Uterus (tissue), 4 donors: Measurements from ENCODE around the gene KPTN. TPM values are rescaled to one million over a fixed set of nuclear protein-coding genes. Genes with fewer than 3 reads are reported as not detected.

Experiments
- DNase-seq, 2 donors: peaks; one replicate each; pipeline ENCODE4 v3.0.0-alpha.2; 2019 to 2020
- H3K27ac ChIP-seq, 2 donors: fragments of 200-600 bp; sonication (generic); 1 replicate in 1 of 2; 2 replicates in 1 of 2; pipeline ENCODE4 v1.5.1; 2016 to 2018
- H3K27me3 ChIP-seq, 2 donors: fragments of 200-600 bp; sonication (generic); one replicate each; pipeline ENCODE4 v1.5.1; 2018 to 2019; ENCODE audit warnings: control low read depth in 1 of 2
- H3K36me3 ChIP-seq, 2 donors: fragments of 200-600 bp; sonication (generic); one replicate each; pipeline ENCODE4 v1.5.1; 2019; ENCODE audit warnings: control low read depth in 1 of 2
- H3K4me1 ChIP-seq, 2 donors: fragments of 200-600 bp; sonication (generic); one replicate each; pipeline ENCODE4 v1.5.1; 2018 to 2019; ENCODE audit warnings: control low read depth in 1 of 2
- H3K4me3 ChIP-seq, 2 donors: fragments of 200-600 bp; sonication (generic); 1 replicate in 1 of 2; 2 replicates in 1 of 2; pipeline ENCODE4 v1.5.1; 2018 to 2019; ENCODE audit warnings: mild to moderate bottlenecking in 1 of 2
- H3K9me3 ChIP-seq, 2 donors: fragments of 200-600 bp; sonication (generic); one replicate each; pipeline ENCODE4 v1.5.1; 2019; ENCODE audit warnings: control low read depth in 1 of 2
- POLR2A ChIP-seq, 2 donors: fragments of 450-650 bp; IDR thresholded peaks; one replicate each; pipeline ENCODE4 v1.6.1; 2016; ENCODE audit warnings: antibody characterized with exemption in 2 of 2, mild to moderate bottlenecking in 1 of 2, moderate library complexity in 1 of 2
- intact Hi-C: fragments of 100-400 bp; cut with DNase I; formaldehyde crosslinking; loops from one replicate; pipeline ENCODE4 v1.15.1; 2023; ENCODE audit warnings: low total_unique reads
- total RNA-seq, 4 donors: library from RNA; depleted of rRNA in 3 of 4; stranded (reverse); fragments of >200 nt in 3 of 4; gene quantifications; one replicate each; pipeline versions ENCODE4 v1.1.0 to v1.2.4, GENCODE V29; 2014 to 2023
- TF ChIP-seq, protein P1 (sequence below), 4 experiments: fragments of 200-600 bp in 2 of 4; fragments of 450-650 bp in 2 of 4; sonication (generic) in 2 of 4; IDR thresholded peaks; one replicate each; pipeline ENCODE4 v1.5.1; 2016 to 2019; ENCODE audit warnings: antibody characterized with exemption in 4 of 4, mild to moderate bottlenecking in 2 of 4, moderate library complexity in 1 of 4
- donor health status: DM: yes; HTN: yes; CAD: no.

The KPTN gene
- total RNA-seq, 4 donors from 2014 or later, result 5.4 to 9.0 (median 6.4) TPM; not detected in 1

DNA sequence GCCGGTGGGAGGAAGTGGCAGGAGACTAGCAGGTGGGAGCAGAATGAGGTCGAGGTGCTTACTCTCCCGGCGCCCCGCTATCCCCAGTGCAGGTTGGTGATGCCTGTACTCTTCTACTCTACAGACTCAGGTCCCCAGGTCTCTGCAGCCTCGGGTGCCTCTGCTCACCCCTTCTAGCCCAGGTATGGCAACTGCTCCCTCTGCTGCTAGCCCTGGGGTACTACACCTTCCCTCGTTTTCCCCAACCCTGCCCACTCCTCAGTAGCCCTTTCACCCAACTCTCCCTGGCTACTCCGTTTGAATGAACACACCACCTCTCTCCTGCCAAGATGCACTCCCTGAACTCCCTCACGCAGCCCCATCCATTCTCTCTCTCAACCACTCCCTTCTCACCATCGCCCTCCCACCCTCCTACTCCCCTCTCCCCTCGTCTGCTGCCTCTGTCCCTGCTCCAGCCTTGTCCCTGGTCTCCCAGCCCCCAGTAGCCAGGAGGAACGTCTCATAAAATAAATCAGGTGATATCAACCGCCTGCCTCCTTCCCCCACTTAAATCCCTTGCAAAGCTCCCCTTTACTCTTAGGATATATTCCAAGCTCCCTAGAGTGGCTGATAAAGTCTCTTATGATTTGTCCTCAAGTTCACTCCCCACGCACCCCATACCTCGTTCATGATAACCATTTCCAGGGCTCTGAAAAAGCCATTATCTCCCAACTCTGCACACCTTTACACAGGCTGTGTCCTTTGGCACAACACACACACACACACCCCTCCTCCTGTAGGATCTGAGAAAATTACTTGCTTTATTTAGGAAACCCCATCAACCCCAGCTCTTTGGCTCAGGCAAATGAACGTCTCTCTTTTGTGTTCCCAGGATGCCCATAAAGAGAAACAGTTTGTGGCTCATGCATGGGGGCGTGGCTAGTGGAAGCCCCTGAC is 56.5 kb downstream of the KPTN start:
- H3K4me3 ChIP-seq, result peak overlapping the region in 1 of 2 donors; percentile 5

More for the DNA sequence above, 56.5 kb downstream of the KPTN start:
- TF ChIP-seq, protein P1, sequence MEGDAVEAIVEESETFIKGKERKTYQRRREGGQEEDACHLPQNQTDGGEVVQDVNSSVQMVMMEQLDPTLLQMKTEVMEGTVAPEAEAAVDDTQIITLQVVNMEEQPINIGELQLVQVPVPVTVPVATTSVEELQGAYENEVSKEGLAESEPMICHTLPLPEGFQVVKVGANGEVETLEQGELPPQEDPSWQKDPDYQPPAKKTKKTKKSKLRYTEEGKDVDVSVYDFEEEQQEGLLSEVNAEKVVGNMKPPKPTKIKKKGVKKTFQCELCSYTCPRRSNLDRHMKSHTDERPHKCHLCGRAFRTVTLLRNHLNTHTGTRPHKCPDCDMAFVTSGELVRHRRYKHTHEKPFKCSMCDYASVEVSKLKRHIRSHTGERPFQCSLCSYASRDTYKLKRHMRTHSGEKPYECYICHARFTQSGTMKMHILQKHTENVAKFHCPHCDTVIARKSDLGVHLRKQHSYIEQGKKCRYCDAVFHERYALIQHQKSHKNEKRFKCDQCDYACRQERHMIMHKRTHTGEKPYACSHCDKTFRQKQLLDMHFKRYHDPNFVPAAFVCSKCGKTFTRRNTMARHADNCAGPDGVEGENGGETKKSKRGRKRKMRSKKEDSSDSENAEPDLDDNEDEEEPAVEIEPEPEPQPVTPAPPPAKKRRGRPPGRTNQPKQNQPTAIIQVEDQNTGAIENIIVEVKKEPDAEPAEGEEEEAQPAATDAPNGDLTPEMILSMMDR (IDR thresholded peaks at IDR 0.05), result peak; percentile 76 to 93 (median 84)
- peak in 1 of 2 donors; percentile 30 for TF ChIP-seq POLR2A (IDR thresholded peaks at IDR 0.05)
- DNase-seq, result peak; percentile 76 to 81
- H3K27ac ChIP-seq, result peak overlapping the region; percentile 80 to 88
- no peaks in the 10 kb centered on the region for H3K9me3 ChIP-seq
- intact Hi-C loops, result loop anchor here (10.0 kb wide), 1 partner anchor 133 kb away; no protein-coding TSS in a partner anchor
- no peaks in the 10 kb centered on the region for H3K27me3 ChIP-seq
- no peaks in the 10 kb centered on the region for H3K36me3 ChIP-seq
- peaks cover 6 to 8% of the 10 kb centered on the region in 2 donors for H3K4me1 ChIP-seq

Other genes starting within 250 kb of the KPTN start
- 10 to 100 TPM in 2 of 4 donors, 1 to 10 TPM in 2; 2.6 to 45.4 (median 8.1) TPM for gene CCDC9, start 227.7 kb downstream of the KPTN start, total RNA-seq
- gene INAFM1, start 209.3 kb downstream of the KPTN start, total RNA-seq, result 10 to 100 TPM in 2 of 4 donors, 1 to 10 TPM in 2; 2.8 to 39.5 (median 13.5) TPM
- gene C5AR1, start 174.4 kb downstream of the KPTN start, total RNA-seq, result 1 to 10 TPM in 3 of 4 donors, under 1 TPM in 1; 0.51 to 8.0 (median 2.9) TPM
- gene C5AR2, start 152.0 kb downstream of the KPTN start, total RNA-seq, result under 1 TPM in 3 of 4 donors, not detected in 1; 0.29 to 0.69 (median 0.64) TPM
- 10 to 100 TPM; 11.5 to 17.3 (median 15.8) TPM for gene DHX34, start 134.9 kb downstream of the KPTN start, total RNA-seq
- 100 to 1,000 TPM in 1 of 4 donors, 10 to 100 TPM in 3; 28.9 to 133 (median 75.0) TPM for gene MEIS3, start 64.7 kb downstream of the KPTN start, total RNA-seq
- gene SLC8A2, start 12.3 kb downstream of the KPTN start, total RNA-seq, result 10 to 100 TPM in 2 of 4 donors, 1 to 10 TPM in 2; 3.4 to 17.8 (median 11.0) TPM
- 100 to 1,000 TPM in 3 of 4 donors, 10 to 100 TPM in 1; 36.5 to 693 (median 144) TPM for gene NAPA, start 30.8 kb upstream of the KPTN start, total RNA-seq
- 1 to 10 TPM in 1 of 4 donors, under 1 TPM in 1, not detected in 2; 0.90 to 1.2 TPM for gene ZNF541, start 88.9 kb upstream of the KPTN start, total RNA-seq
- 10 to 100 TPM in 3 of 4 donors, 1 to 10 TPM in 1; 2.0 to 28.1 (median 20.5) TPM for gene BICRA, start 124.9 kb upstream of the KPTN start, total RNA-seq
- 100 to 1,000 TPM in 1 of 4 donors, 10 to 100 TPM in 3; 72.0 to 198 (median 82.9) TPM for gene EHD2, start 229.2 kb upstream of the KPTN start, total RNA-seq